ENCODE data around the gene ZNF236. TPM values are rescaled to one million over a fixed set of nuclear protein-coding genes. Genes with fewer than 3 reads are reported as not detected.

ZNF236 gene
- total RNA-seq, 1 donor from 2014 or later = 9.7 TPM

- no peak for DNase-seq (ENCODE audit: low spot score in 2 of 2)
- Histone ChIP-seq H3K9me3 (no peaks in the 10 kb centered on the region), H3K4me1 (no peaks in the 10 kb centered on the region), H3K36me3 (peaks cover 2 to 9% of the 10 kb centered on the region in 2 donors), H3K27me3 (no peaks in the 10 kb centered on the region), H3K27ac (no peak overlapping the region), H3K4me3 (no peak overlapping the region)
- TF ChIP-seq CTCF (IDR thresholded peaks at IDR 0.05) = no peak
- intact Hi-C loops (cut with DNase I) = no loop called here
Measured at GRCh38 chr18:76850112-76850511, 27.8 kb downstream of the ZNF236 start.

DNA sequence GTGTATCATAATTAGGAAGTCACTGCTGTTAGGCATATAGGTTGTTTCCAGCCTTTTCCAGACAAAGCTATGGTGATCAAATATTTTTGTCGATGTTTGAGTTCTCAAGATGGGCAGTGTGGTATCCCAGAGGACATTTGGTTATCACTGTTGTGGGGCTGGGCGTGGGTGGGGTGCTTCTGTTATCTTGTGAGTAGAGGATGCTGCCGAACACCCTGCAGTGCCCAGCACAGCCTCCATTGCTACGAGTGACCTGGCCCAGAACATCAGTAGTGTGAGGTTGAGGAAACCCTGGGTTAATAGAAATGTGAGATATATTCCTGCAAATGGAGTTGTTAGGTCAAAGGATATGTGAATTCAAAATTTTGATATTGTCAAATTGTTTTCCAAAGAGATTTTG is 33.2 kb downstream of the ZNF236 start:
- TF ChIP-seq CTCF (IDR thresholded peaks at IDR 0.05) = no peak
- Histone ChIP-seq H3K36me3 (peaks cover 3 to 23% of the 10 kb centered on the region in 2 donors), H3K9me3 (no peaks in the 10 kb centered on the region), H3K27me3 (no peaks in the 10 kb centered on the region), H3K4me3 (no peak overlapping the region), H3K27ac (no peak overlapping the region), H3K4me1 (no peaks in the 10 kb centered on the region)
- DNase-seq (ENCODE audit: low spot score in 2 of 2) = no peak
- intact Hi-C loops (cut with DNase I) = no loop called here

DNA sequence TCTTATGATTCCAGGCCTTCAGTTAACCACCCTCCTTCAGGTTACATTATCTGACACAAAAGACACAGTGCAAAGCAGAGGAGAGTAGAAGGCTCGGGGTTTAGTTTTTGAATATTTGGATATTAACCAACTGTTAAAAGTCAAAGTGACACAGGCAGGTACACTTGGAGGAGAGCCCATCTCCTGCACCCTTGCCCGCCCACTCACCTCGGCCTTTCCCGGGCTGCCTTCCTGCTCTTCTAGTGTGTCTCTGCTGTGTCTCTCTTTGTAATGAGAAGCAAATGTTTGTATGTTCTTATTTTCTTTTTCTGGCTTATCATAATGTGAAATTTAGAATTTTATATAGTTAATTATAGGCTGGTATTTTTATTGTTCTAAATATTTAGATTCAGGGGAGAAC is 35.1 kb downstream of the ZNF236 start:
- TF ChIP-seq CTCF (IDR thresholded peaks at IDR 0.05) = no peak
- Histone ChIP-seq H3K36me3 (peaks cover 9 to 35% of the 10 kb centered on the region in 2 donors), H3K4me3 (no peak overlapping the region), H3K4me1 (no peaks in the 10 kb centered on the region), H3K27me3 (no peaks in the 10 kb centered on the region), H3K27ac (no peak overlapping the region), H3K9me3 (no peaks in the 10 kb centered on the region)
- DNase-seq (ENCODE audit: low spot score in 2 of 2) = no peak
- intact Hi-C loops (cut with DNase I) = no loop called here

GRCh38 chr18:76859474-76860339 is 37.4 kb downstream of the ZNF236 start:
- Histone ChIP-seq H3K36me3 (peaks cover 16 to 38% of the 10 kb centered on the region in 2 donors), H3K27ac (no peak overlapping the region), H3K4me3 (no peak overlapping the region), H3K27me3 (no peaks in the 10 kb centered on the region), H3K9me3 (no peaks in the 10 kb centered on the region), H3K4me1 (no peaks in the 10 kb centered on the region)
- no peak for DNase-seq (ENCODE audit: low spot score in 2 of 2)
- intact Hi-C loops (cut with DNase I) = no loop called here
- TF ChIP-seq CTCF (IDR thresholded peaks at IDR 0.05) = no peak

GRCh38 chr18:76860411-76860810 is 38.1 kb downstream of the ZNF236 start:
- Histone ChIP-seq H3K4me3 (no peak overlapping the region), H3K9me3 (no peaks in the 10 kb centered on the region), H3K4me1 (no peaks in the 10 kb centered on the region), H3K27me3 (no peaks in the 10 kb centered on the region), H3K27ac (no peak overlapping the region), H3K36me3 (peaks cover 12 to 35% of the 10 kb centered on the region in 2 donors)
- no peak for TF ChIP-seq CTCF (IDR thresholded peaks at IDR 0.05)
- intact Hi-C loops (cut with DNase I) = no loop called here
- DNase-seq (ENCODE audit: low spot score in 2 of 2) = no peak

Data from ascending aorta (tissue), 2 donors.